Natural killer cell (primary cell): Measurements from ENCODE around the gene PFKFB1. TPM values are rescaled to one million over a fixed set of nuclear protein-coding genes. Genes with fewer than 3 reads are reported as not detected.

ENCODE experiments used
- ATAC-seq, 3 donors: fragments of 150-1000 bp in 2 of 3; fragments of 200-7000 bp in 1 of 3; cut with Tn5 transposase; 1 replicate in 1 of 3; 2 replicates in 2 of 3; pipeline ENCODE4 v1.10.0; 2021; ENCODE audit warnings: mild to moderate bottlenecking in 2 of 3, moderate library complexity in 2 of 3
- DNase-seq, 2 donors: peaks; one replicate each; pipeline versions ENCODE4 v3.0.0 to v3.0.0-alpha.2; 2013 to 2021; ENCODE audit warnings: mixed read lengths in 1 of 2
- H3K27ac ChIP-seq: one replicate; pipeline ENCODE4 v1.5.1; 2013; ENCODE audit warnings: mild to moderate bottlenecking, low read length
- H3K27me3 ChIP-seq: one replicate; pipeline ENCODE4 v1.6.1; 2013; ENCODE audit warnings: low read length; ENCODE audit not compliant: control insufficient read depth, insufficient read depth
- H3K36me3 ChIP-seq: one replicate; pipeline ENCODE4 v1.6.1; 2013; ENCODE audit warnings: low read length; ENCODE audit not compliant: control insufficient read depth, insufficient read depth
- H3K4me1 ChIP-seq: one replicate; pipeline ENCODE4 v1.6.1; 2013; ENCODE audit warnings: low read length; ENCODE audit not compliant: control insufficient read depth, insufficient read depth
- H3K4me3 ChIP-seq: one replicate; pipeline ENCODE4 v1.5.1; 2013; ENCODE audit warnings: low read length
- H3K9me3 ChIP-seq: one replicate; pipeline ENCODE4 v1.6.1; 2013; ENCODE audit warnings: low read length; ENCODE audit not compliant: control insufficient read depth, insufficient read depth
- H3K27ac Mint-ChIP-seq, 2 donors: one replicate each; pipeline ENCODE4 v1.8.0; 2022; ENCODE audit warnings: mild to moderate bottlenecking in 2 of 2, mixed read lengths in 2 of 2, moderate library complexity in 1 of 2
- H3K27me3 Mint-ChIP-seq, 2 donors: one replicate each; pipeline ENCODE4 v1.8.0; 2022; ENCODE audit warnings: low read depth in 2 of 2, mixed read lengths in 2 of 2
- H3K36me3 Mint-ChIP-seq: one replicate; pipeline ENCODE4 v1.8.0; 2022; ENCODE audit warnings: mixed read lengths
- H3K4me1 Mint-ChIP-seq, 2 donors: one replicate each; pipeline ENCODE4 v1.8.0; 2022; ENCODE audit warnings: mixed read lengths in 2 of 2
- H3K4me3 Mint-ChIP-seq: one replicate; pipeline ENCODE4 v1.8.0; 2022; ENCODE audit warnings: mild to moderate bottlenecking, moderate library complexity, mixed read lengths
- H3K9me3 Mint-ChIP-seq, 2 donors: one replicate each; pipeline ENCODE4 v1.8.0; 2022; ENCODE audit warnings: mixed read lengths in 2 of 2
- WGBS: methylation state at CpG from one replicate; pipeline ENCODE4 v1.1.7; 2013; ENCODE audit warnings: missing lambda C conversion rate; ENCODE audit not compliant: insufficient coverage; 5-methylcytosine and 5-hydroxymethylcytosine counted together
- intact Hi-C: fragments of 100-400 bp; cut with micrococcal nuclease; formaldehyde crosslinking; loops from one replicate; pipeline ENCODE4 v1.14.2; 2022
- total RNA-seq, 4 donors: library from RNA; stranded (reverse); fragments of 120-200 nt in 1 of 4; gene quantifications; one replicate each; pipeline versions ENCODE4 v1.2.3 to v1.2.4, GENCODE V29; 2013 to 2022
- TF ChIP-seq, protein P1 (sequence below): fragments of 200-600 bp; IDR thresholded peaks from one replicate; pipeline ENCODE4 v1.8.0; 2022; ENCODE audit warnings: antibody characterized with exemption

PFKFB1 gene
- total RNA-seq, 3 donors from 2014 or later (not counting 1 experiment from before 2014, with no cell fraction given) = 0.39 to 0.75 (median 0.73) TPM

DNA sequence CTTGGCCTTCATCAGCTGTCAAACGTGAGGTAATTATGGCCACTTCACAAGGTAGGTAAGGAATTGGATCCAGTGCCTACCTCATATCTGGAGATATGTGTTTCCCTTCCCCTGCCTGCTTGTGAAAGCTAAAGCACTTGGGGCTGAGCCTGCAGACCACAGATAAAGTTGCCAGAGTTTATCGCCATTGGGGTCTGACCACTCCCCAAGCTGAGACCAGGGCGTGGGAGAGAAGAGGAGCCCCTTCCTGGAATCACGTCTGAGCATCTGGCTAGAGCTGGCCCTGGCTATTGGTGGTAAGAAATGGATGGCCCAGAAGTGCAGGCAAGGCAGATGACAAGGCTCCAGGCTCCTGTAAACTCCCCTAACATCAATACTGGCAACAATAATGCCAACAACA lies 34.1 kb upstream of the PFKFB1 start:
- Histone ChIP-seq H3K9me3 (no peaks in the 10 kb centered on the region), H3K4me3 (no peak overlapping the region), H3K36me3 (no peaks in the 10 kb centered on the region), H3K27ac (no peak overlapping the region), H3K27me3 (no peaks in the 10 kb centered on the region), H3K4me1 (no peaks in the 10 kb centered on the region)
- 80% methylated on average over 2 of the region's 4 CpGs for WGBS
- peaks cover 0 to 10% of the 10 kb centered on the region in 2 donors for H3K27me3 Mint-ChIP-seq
- no peaks in the 10 kb centered on the region for H3K36me3 Mint-ChIP-seq
- no peaks in the 10 kb centered on the region for H3K4me1 Mint-ChIP-seq
- no peak overlapping the region for H3K4me3 Mint-ChIP-seq
- no peak overlapping the region for H3K27ac Mint-ChIP-seq
- ATAC-seq (no peak), DNase-seq (no peak)
- no peaks in the 10 kb centered on the region for H3K9me3 Mint-ChIP-seq
- TF ChIP-seq, protein P1, sequence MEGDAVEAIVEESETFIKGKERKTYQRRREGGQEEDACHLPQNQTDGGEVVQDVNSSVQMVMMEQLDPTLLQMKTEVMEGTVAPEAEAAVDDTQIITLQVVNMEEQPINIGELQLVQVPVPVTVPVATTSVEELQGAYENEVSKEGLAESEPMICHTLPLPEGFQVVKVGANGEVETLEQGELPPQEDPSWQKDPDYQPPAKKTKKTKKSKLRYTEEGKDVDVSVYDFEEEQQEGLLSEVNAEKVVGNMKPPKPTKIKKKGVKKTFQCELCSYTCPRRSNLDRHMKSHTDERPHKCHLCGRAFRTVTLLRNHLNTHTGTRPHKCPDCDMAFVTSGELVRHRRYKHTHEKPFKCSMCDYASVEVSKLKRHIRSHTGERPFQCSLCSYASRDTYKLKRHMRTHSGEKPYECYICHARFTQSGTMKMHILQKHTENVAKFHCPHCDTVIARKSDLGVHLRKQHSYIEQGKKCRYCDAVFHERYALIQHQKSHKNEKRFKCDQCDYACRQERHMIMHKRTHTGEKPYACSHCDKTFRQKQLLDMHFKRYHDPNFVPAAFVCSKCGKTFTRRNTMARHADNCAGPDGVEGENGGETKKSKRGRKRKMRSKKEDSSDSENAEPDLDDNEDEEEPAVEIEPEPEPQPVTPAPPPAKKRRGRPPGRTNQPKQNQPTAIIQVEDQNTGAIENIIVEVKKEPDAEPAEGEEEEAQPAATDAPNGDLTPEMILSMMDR = no peak
- intact Hi-C loops = no loop called here

DNA sequence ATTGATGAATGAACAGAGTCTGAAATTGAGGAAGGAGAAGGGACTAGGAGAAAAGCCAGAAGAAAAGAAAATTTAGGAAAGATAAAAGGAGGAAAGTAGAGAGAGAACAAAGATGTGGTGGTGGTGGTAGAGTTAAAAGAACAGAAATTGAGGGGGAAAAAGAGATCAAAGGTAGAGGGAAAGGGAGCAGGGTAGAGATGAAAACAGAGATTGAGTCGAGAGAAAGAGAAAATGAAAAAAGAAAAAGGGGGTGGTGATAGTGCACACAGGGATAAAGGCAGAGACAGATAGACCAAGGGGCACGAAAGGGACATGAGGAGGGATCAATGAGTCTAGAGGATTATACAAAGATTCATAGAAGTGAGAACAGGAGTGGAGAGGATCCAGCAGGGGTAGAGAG lies 32.9 kb upstream of the PFKFB1 start:
- Histone ChIP-seq H3K27me3 (no peaks in the 10 kb centered on the region), H3K9me3 (no peaks in the 10 kb centered on the region), H3K36me3 (no peaks in the 10 kb centered on the region), H3K4me1 (no peaks in the 10 kb centered on the region), H3K27ac (no peak overlapping the region), H3K4me3 (no peak overlapping the region)
- DNase-seq (no peak), ATAC-seq (no peak)
- Mint-ChIP-seq H3K9me3 (no peaks in the 10 kb centered on the region), H3K4me3 (no peak overlapping the region), H3K4me1 (no peaks in the 10 kb centered on the region), H3K36me3 (no peaks in the 10 kb centered on the region), H3K27me3 (peaks cover 0 to 10% of the 10 kb centered on the region in 2 donors), H3K27ac (no peak overlapping the region)
- intact Hi-C loops = no loop called here
- 74% methylated on average over 2 of the region's 2 CpGs for WGBS
- TF ChIP-seq, protein P1 = no peak

DNA sequence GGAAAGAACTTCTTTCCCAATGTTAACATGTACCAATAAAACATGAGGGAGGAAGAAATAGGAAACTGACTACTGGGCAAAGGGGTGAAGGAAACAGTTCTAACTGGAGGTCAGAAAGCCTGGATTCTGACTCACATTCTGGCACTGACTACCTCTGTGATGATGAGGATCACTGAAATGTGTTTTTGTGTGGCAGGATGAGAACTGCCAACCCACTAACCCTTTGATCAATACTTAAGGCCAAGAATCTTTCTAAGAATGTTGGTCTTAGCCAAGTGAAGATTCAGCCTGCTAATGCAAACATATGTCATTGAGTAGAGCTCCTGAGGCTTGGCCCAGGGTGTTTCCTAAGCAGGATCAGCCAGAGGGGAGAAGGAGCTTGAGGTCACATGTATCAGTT lies 32.2 kb upstream of the PFKFB1 start:
- no peaks in the 10 kb centered on the region for H3K4me1 ChIP-seq
- Mint-ChIP-seq H3K9me3 (no peaks in the 10 kb centered on the region), H3K36me3 (no peaks in the 10 kb centered on the region), H3K4me1 (no peaks in the 10 kb centered on the region), H3K4me3 (no peak overlapping the region), H3K27me3 (peaks cover 0 to 10% of the 10 kb centered on the region in 2 donors), H3K27ac (no peak overlapping the region)
- H3K36me3 ChIP-seq = no peaks in the 10 kb centered on the region
- no peak for DNase-seq
- H3K27ac ChIP-seq = no peak overlapping the region
- TF ChIP-seq, protein P1 = no peak
- no peaks in the 10 kb centered on the region for H3K9me3 ChIP-seq
- no peaks in the 10 kb centered on the region for H3K27me3 ChIP-seq
- no peak for ATAC-seq
- intact Hi-C loops = no loop called here
- H3K4me3 ChIP-seq = no peak overlapping the region

DNA sequence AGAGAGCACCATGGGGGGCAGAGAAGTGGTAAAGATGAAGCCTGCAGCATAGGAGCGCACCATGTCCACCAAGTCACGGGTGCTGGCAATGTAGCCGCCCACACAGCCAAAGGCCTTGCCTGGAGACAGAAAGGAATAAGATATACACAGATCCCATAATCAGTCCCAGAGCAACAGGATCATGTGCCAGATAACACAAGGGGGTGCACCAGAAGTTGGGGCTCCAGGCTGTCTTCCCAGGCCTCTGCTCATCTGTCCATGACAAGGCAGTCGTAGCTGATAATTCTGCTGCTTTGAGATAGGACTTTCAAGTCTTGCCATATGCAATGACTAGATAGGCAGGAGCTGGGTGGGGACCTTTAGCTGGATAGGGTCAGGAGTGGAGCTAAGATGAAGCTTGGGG lies 20.9 kb upstream of the PFKFB1 start:
- Mint-ChIP-seq H3K27me3 (no peaks in the 10 kb centered on the region), H3K4me1 (no peaks in the 10 kb centered on the region), H3K27ac (no peak overlapping the region), H3K4me3 (no peak overlapping the region), H3K9me3 (no peaks in the 10 kb centered on the region), H3K36me3 (no peaks in the 10 kb centered on the region)
- Histone ChIP-seq H3K9me3 (no peaks in the 10 kb centered on the region), H3K27me3 (no peaks in the 10 kb centered on the region), H3K4me3 (no peak overlapping the region), H3K27ac (no peak overlapping the region), H3K36me3 (no peaks in the 10 kb centered on the region), H3K4me1 (no peaks in the 10 kb centered on the region)
- TF ChIP-seq, protein P1 = no peak
- WGBS = 96% methylated on average over 4 of the region's 4 CpGs
- DNase-seq = no peak
- intact Hi-C loops = no loop called here
- ATAC-seq = no peak
